Stimulated activated CD4-positive, alpha-beta T cell treated with anti-CD3 and anti-CD28 coated beads, TNF-alpha, amount 100 ng/mL, for 1 hour (primary cell): ENCODE measurements around the gene SEPTIN3.

Experiments
- DNase-seq, 3 donors: peaks; one replicate each; pipeline ENCODE4 v3.0.0-alpha.2; 2020; ENCODE audit warnings: low read depth in 3 of 3, low spot score in 1 of 3

Gene SEPTIN3

DNA sequence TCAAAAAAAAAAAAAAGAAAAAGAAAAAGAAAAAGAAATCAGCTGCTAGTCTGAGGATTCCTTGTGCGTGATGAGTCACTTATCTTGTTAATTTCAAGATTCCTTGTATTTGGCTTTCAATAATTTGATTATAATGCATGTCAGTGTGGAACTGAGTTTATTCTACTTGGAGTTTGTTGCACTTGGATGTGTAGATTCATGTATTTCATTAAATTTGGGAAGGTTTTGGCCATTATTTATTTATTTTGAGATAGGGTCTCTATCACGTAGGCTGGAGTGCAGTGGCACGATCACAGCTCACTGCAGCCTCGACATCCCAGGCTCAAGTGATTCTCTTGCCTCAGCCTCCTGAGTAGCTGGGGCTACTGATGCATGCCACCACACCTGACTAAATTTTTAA, 44.1 kb downstream of the SEPTIN3 start:
- no peak for DNase-seq

DNA sequence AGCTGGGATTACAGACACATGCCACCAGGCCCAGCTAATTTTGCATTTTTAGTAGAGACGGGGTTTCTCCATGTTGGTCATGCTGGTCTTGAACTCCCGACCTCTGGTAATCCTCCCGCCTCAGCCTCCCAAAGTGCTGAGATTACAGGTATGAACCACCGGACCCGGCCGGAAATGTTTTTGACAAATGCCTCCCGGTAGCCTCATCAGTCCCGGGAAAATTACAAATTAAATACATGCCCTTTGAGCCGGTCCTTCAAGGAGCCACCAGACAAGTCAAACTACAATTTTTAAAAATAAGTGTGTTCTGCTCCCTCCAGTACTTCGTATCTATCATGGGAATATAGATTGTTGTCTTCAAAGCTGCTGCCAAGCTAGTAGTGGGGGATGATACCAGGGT, 46.9 kb downstream of the SEPTIN3 start:
- DNase-seq: no peak

DNA sequence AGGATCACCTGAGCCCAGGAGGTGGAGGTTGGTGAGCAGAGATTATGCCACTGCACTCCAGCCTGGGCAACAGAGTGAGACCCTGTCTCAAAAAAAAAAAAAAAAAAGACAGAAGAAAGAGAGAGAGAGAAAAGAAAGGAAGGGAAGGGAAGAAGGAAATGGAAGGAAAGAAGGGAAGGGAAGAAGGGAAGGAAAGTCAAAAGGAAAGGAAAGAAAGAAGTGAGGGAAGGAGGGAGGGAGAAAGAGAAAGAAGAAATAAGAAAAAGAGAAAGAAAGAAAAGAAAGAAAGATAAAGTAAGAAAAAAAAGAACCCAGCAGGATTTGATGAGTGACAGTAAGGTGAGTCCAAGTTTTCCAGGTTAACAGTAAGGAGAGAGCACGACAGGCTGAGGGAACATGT, 49.0 kb downstream of the SEPTIN3 start:
- no peak for DNase-seq
